H9 (cell line): Measurements from ENCODE around the gene PPM1H. TPM values are rescaled to one million over a fixed set of nuclear protein-coding genes. Genes with fewer than 3 reads are reported as not detected.

Source experiments
- DNase-seq: peaks from one replicate; pipeline ENCODE4 v3.0.0-alpha.2; 2017
- H2AFZ ChIP-seq: one replicate; pipeline ENCODE4 v1.6.1; 2013; ENCODE audit warnings: mild to moderate bottlenecking, low read length, control low read depth, moderate library complexity
- H2AK5ac ChIP-seq: 2 replicates; pipeline ENCODE4 v1.6.1; 2013; ENCODE audit warnings: low read length, control low read depth, mixed read lengths; ENCODE audit not compliant: insufficient read length
- H2BK120ac ChIP-seq: one replicate; pipeline ENCODE4 v1.6.1; 2013; ENCODE audit warnings: low read depth, mild to moderate bottlenecking, low read length, control low read depth, inconsistent platforms; ENCODE audit not compliant: poor library complexity, severe bottlenecking
- H2BK12ac ChIP-seq: 2 replicates; pipeline ENCODE4 v1.6.1; 2013; ENCODE audit warnings: low read length, control low read depth, mixed read lengths, low read depth; ENCODE audit not compliant: insufficient read length
- H2BK15ac ChIP-seq: 2 replicates; pipeline ENCODE4 v1.6.1; 2013; ENCODE audit warnings: low read depth, low read length, control low read depth
- H2BK20ac ChIP-seq: one replicate; pipeline ENCODE4 v1.6.1; 2013; ENCODE audit warnings: low read depth, mild to moderate bottlenecking, low read length, control low read depth, inconsistent platforms; ENCODE audit not compliant: poor library complexity, severe bottlenecking
- H2BK5ac ChIP-seq: 2 replicates; pipeline ENCODE4 v1.6.1; 2013; ENCODE audit warnings: low read length, control low read depth, mixed read lengths; ENCODE audit not compliant: insufficient read length
- H3K14ac ChIP-seq: 2 replicates; pipeline ENCODE4 v1.6.1; 2013; ENCODE audit warnings: low read length, control low read depth; ENCODE audit not compliant: insufficient read depth
- H3K18ac ChIP-seq: 2 replicates; pipeline ENCODE4 v1.6.1; 2013; ENCODE audit warnings: low read depth, mild to moderate bottlenecking, mixed read lengths, low read length, control low read depth; ENCODE audit not compliant: insufficient read length
- H3K23ac ChIP-seq: 2 replicates; pipeline ENCODE4 v1.6.1; 2013; ENCODE audit warnings: low read length, control low read depth, mixed read lengths, low read depth; ENCODE audit not compliant: insufficient read length
- H3K23me2 ChIP-seq: 2 replicates; pipeline ENCODE4 v1.6.1; 2013; ENCODE audit warnings: low read depth, mild to moderate bottlenecking, mixed read lengths, low read length, control low read depth; ENCODE audit not compliant: insufficient read length, poor library complexity, severe bottlenecking
- H3K27ac ChIP-seq: 2 replicates; pipeline ENCODE4 v1.5.1; 2013; ENCODE audit warnings: low read length, control low read depth, mixed read lengths, low read depth; ENCODE audit not compliant: insufficient read length
- H3K27me3 ChIP-seq: 2 replicates; pipeline ENCODE4 v1.6.1; 2013; ENCODE audit warnings: low read length, control low read depth, inconsistent platforms; ENCODE audit not compliant: insufficient read depth
- H3K4ac ChIP-seq: 2 replicates; pipeline ENCODE4 v1.6.1; 2013; ENCODE audit warnings: low read depth, mild to moderate bottlenecking, control low read depth, inconsistent platforms, low read length, moderate library complexity
- H3K4me1 ChIP-seq: 2 replicates; pipeline ENCODE4 v1.6.1; 2013; ENCODE audit warnings: low read length, control low read depth, inconsistent platforms; ENCODE audit not compliant: insufficient read depth
- H3K4me2 ChIP-seq: 2 replicates; pipeline ENCODE4 v1.6.1; 2013; ENCODE audit warnings: low read length, control low read depth, mixed read lengths; ENCODE audit not compliant: insufficient read length, insufficient read depth
- H3K56ac ChIP-seq: 2 replicates; pipeline ENCODE4 v1.6.1; 2013; ENCODE audit warnings: low read depth, mild to moderate bottlenecking, mixed read lengths, low read length, control low read depth; ENCODE audit not compliant: insufficient read length
- H3K79me1 ChIP-seq: 2 replicates; pipeline ENCODE4 v1.6.1; 2013; ENCODE audit warnings: low read depth, mild to moderate bottlenecking, moderate library complexity, low read length, control low read depth, inconsistent platforms; ENCODE audit not compliant: insufficient read depth, poor library complexity, severe bottlenecking
- H3K79me2 ChIP-seq: 2 replicates; pipeline ENCODE4 v1.6.1; 2013; ENCODE audit warnings: low read length, control low read depth, inconsistent platforms; ENCODE audit not compliant: insufficient read depth
- H3K9ac ChIP-seq: 2 replicates; pipeline ENCODE4 v1.6.1; 2013; ENCODE audit warnings: low read length, control low read depth, mixed read lengths; ENCODE audit not compliant: insufficient read length; ENCODE audit errors: extremely low read depth
- H3K9me3 ChIP-seq: one replicate; pipeline ENCODE4 v1.6.1; 2013; ENCODE audit warnings: low read depth, low read length, inconsistent platforms; ENCODE audit not compliant: control insufficient read depth
- H3T11ph ChIP-seq: one replicate; pipeline ENCODE4 v1.6.1; 2013; ENCODE audit warnings: mild to moderate bottlenecking, low read length, control low read depth, inconsistent platforms
- H4K20me1 ChIP-seq: one replicate; pipeline ENCODE4 v1.6.1; 2013; ENCODE audit not compliant: control insufficient read depth, insufficient read length, insufficient read depth
- H4K5ac ChIP-seq: 2 replicates; pipeline ENCODE4 v1.6.1; 2013; ENCODE audit warnings: low read depth, mild to moderate bottlenecking, mixed read lengths, low read length, control low read depth; ENCODE audit not compliant: insufficient read length
- H4K8ac ChIP-seq: replicated peaks from 2 replicates; pipeline ENCODE4 v1.6.1; 2013; ENCODE audit warnings: low read length, control low read depth, mixed read lengths, low read depth; ENCODE audit not compliant: insufficient read length
- H4K91ac ChIP-seq: 2 replicates; pipeline ENCODE4 v1.6.1; 2013; ENCODE audit warnings: low read depth, mild to moderate bottlenecking, moderate library complexity, mixed read lengths, low read length, control low read depth; ENCODE audit not compliant: insufficient read length
- H3K27ac Mint-ChIP-seq, 3 experiments: 2 replicates in 2 of 3; 3 replicates in 1 of 3; pipeline ENCODE4 v1.8.0; 2020 to 2021; ENCODE audit warnings: mixed read lengths in 3 of 3, mild to moderate bottlenecking in 1 of 3, moderate library complexity in 1 of 3
- H3K27me3 Mint-ChIP-seq: 2 replicates; pipeline ENCODE4 v1.8.0; 2021; ENCODE audit warnings: low read depth, mild to moderate bottlenecking, moderate library complexity, mixed read lengths
- H3K36me3 Mint-ChIP-seq, 3 experiments: 2 replicates in 2 of 3; 3 replicates in 1 of 3; pipeline ENCODE4 v1.8.0; 2020 to 2021; ENCODE audit warnings: low read depth in 3 of 3, mixed read lengths in 3 of 3; ENCODE audit not compliant: insufficient read depth in 1 of 3
- H3K4me1 Mint-ChIP-seq, 2 experiments: 2 replicates each; pipeline ENCODE4 v1.8.0; 2020; ENCODE audit warnings: mixed read lengths in 2 of 2
- H3K4me3 Mint-ChIP-seq, 2 experiments: 2 replicates in 1 of 2; 3 replicates in 1 of 2; pipeline ENCODE4 v1.8.0; 2020 to 2021; ENCODE audit warnings: mild to moderate bottlenecking in 2 of 2, mixed read lengths in 2 of 2, moderate library complexity in 1 of 2
- H3K9me3 Mint-ChIP-seq, 2 experiments: 2 replicates in 1 of 2; 3 replicates in 1 of 2; pipeline ENCODE4 v1.8.0; 2020; ENCODE audit warnings: mild to moderate bottlenecking in 2 of 2, mixed read lengths in 2 of 2, moderate library complexity in 1 of 2
- CTCF ChIP-seq: fragments of 200-600 bp; sonication (generic); conservative IDR thresholded peaks from 3 replicates; pipeline ENCODE4 v1.8.0; 2021; ENCODE audit warnings: antibody characterized with exemption, mild to moderate bottlenecking
- WGBS: extraction: QIAGEN DNeasy Blood & Tissue Kit; methylation state at CpG from one replicate; pipeline ENCODE4 v1.1.7; 2013; ENCODE audit warnings: missing lambda C conversion rate, low lambda C conversion rate, mixed read lengths; ENCODE audit not compliant: insufficient read length; ENCODE audit errors: extremely low coverage; 5-methylcytosine and 5-hydroxymethylcytosine counted together
- total RNA-seq: library from RNA; stranded (reverse); gene quantifications from 2 replicates; pipeline ENCODE4 v1.2.1, GENCODE V29; 2021

Gene PPM1H
- total RNA-seq, 1 experiment from 2014 or later, result 22.1 TPM

- H4K5ac ChIP-seq, result no peak overlapping the region
- H3K27ac ChIP-seq, result no peak overlapping the region
- Mint-ChIP-seq H3K4me1 (peaks cover 20% of the 10 kb centered on the region in 2 experiments), H3K36me3 (peaks cover 0 to 1% (median 0%) of the 10 kb centered on the region in 3 experiments; a peak in 1 of 7 replicates), H3K27ac (peak overlapping the region in 1 of 3 experiments; percentile 13; a peak in 1 of 7 replicates), H3K4me3 (no peak overlapping the region), H3K9me3 (no peaks in the 10 kb centered on the region), H3K27me3 (no peaks in the 10 kb centered on the region)
- H4K8ac ChIP-seq, result no peak overlapping the region
- peaks cover 1% of the 10 kb centered on the region; the same call in 1 of the 2 replicates for H3K79me2 ChIP-seq
- H2BK15ac ChIP-seq, result no peak overlapping the region
- DNase-seq, result no peak
- H4K20me1 ChIP-seq, result no peaks in the 10 kb centered on the region
- H3K9ac ChIP-seq, result no peak overlapping the region
- no peak overlapping the region for H3K4me2 ChIP-seq
- no peak overlapping the region for H3K23ac ChIP-seq
- no peak overlapping the region for H2BK120ac ChIP-seq
- H3T11ph ChIP-seq, result no peak overlapping the region
- no peaks in the 10 kb centered on the region for H3K79me1 ChIP-seq
- H3K56ac ChIP-seq, result no peak overlapping the region
- H3K4ac ChIP-seq, result no peak overlapping the region
- H3K23me2 ChIP-seq, result peaks cover 8% of the 10 kb centered on the region
- H3K18ac ChIP-seq, result no peak overlapping the region
- no peak for TF ChIP-seq CTCF
- no CpG with 5 or more reads among the region's 3 CpGs for WGBS
- H2AFZ ChIP-seq, result no peak overlapping the region
- H3K9me3 ChIP-seq, result no peaks in the 10 kb centered on the region
- H2AK5ac ChIP-seq, result no peak overlapping the region
- H2BK20ac ChIP-seq, result no peak overlapping the region
- no peak overlapping the region for H4K91ac ChIP-seq
- H3K27me3 ChIP-seq, result no peaks in the 10 kb centered on the region
- no peaks in the 10 kb centered on the region for H3K4me1 ChIP-seq
- H2BK5ac ChIP-seq, result no peak overlapping the region
- no peak overlapping the region for H2BK12ac ChIP-seq
- H3K14ac ChIP-seq, result no peak overlapping the region
These were observed 336.1 kb downstream of the PPM1H start for GRCh38 chr12:62598846-62599245.
